Transverse colon (tissue), 4 donors: ENCODE measurements around the gene AFF1. TPM values are rescaled to one million over a fixed set of nuclear protein-coding genes. Genes with fewer than 3 reads are reported as not detected.
A peak's percentile ranks its signal among the peaks of the same experiment; 100 is the strongest.

Experiments
- DNase-seq: peaks from one replicate; pipeline ENCODE4 v3.0.0-alpha.2; 2019
- H3K27ac ChIP-seq, 4 donors: fragments of 200-600 bp; sonication (generic); 2 replicates each; pipeline ENCODE4 v1.5.1; 2016 to 2018; ENCODE audit warnings: inconsistent platforms in 4 of 4
- H3K27me3 ChIP-seq: fragments of 200-600 bp; sonication (generic); 2 replicates; pipeline ENCODE4 v1.5.1; 2017; ENCODE audit warnings: inconsistent platforms
- H3K36me3 ChIP-seq, 4 donors: fragments of 200-600 bp; sonication (generic); 2 replicates each; pipeline ENCODE4 v1.5.1; 2017 to 2019; ENCODE audit warnings: inconsistent platforms in 4 of 4
- H3K4me1 ChIP-seq, 4 donors: fragments of 200-600 bp; sonication (generic); 2 replicates each; pipeline ENCODE4 v1.5.1; 2017 to 2020; ENCODE audit warnings: inconsistent platforms in 4 of 4
- H3K4me3 ChIP-seq, 4 donors: fragments of 200-600 bp; sonication (generic); 1 replicate in 1 of 4; 2 replicates in 3 of 4; pipeline versions ENCODE4 v1.5.1 to v1.6.1; 2017 to 2019; ENCODE audit warnings: inconsistent platforms in 4 of 4
- H3K9me3 ChIP-seq, 2 donors: fragments of 200-600 bp; sonication (generic); 2 replicates each; pipeline ENCODE4 v1.5.1; 2017 to 2019; ENCODE audit warnings: inconsistent platforms in 2 of 2
- EP300 ChIP-seq: sonication (generic); formaldehyde crosslinking; IDR thresholded peaks from one replicate; pipeline ENCODE4 v1.6.1; 2017; ENCODE audit warnings: antibody characterized with exemption, low read depth
- POLR2A ChIP-seq: fragments of 450-650 bp; IDR thresholded peaks from one replicate; pipeline ENCODE4 v1.6.1; 2016; ENCODE audit warnings: antibody characterized with exemption, mild to moderate bottlenecking, moderate library complexity
- POLR2AphosphoS5 ChIP-seq, 3 donors: sonication (generic); formaldehyde crosslinking; IDR thresholded peaks; one replicate each; pipeline ENCODE4 v1.6.1; 2016; ENCODE audit warnings: antibody characterized with exemption in 3 of 3
- WGBS, 2 donors: methylation state at CpG; one replicate each; pipeline ENCODE4 v1.1.5; 2018; ENCODE audit warnings: low coverage in 1 of 2; 5-methylcytosine and 5-hydroxymethylcytosine counted together
- in situ Hi-C, 4 donors: fragments of 200-750 bp; cut with MboI; loops; one replicate each; pipeline versions ENCODE4 v1.15.0 to v1.15.1; 2017; ENCODE audit warnings: low sequenced_read_pairs in 3 of 4, low pct_ligation_motif_present in 1 of 4, low pct_unique_long_range_greater_than_20kb in 1 of 4
- intact Hi-C: fragments of 100-400 bp; cut with DNase I; formaldehyde crosslinking; loops from one replicate; pipeline ENCODE4 v1.15.1; 2023; ENCODE audit warnings: low total_unique reads
- total RNA-seq, 4 donors: library from RNA; depleted of rRNA; stranded (reverse); fragments of >200 nt; gene quantifications; one replicate each; pipeline ENCODE4 v1.1.0, GENCODE V29; 2016
- TF ChIP-seq, protein P1 (sequence below), 5 experiments: fragments of 200-600 bp in 3 of 5; fragments of 450-650 bp in 2 of 5; sonication (generic) in 3 of 5; IDR thresholded peaks; 1 replicate in 2 of 5; 2 replicates in 3 of 5; pipeline ENCODE4 v1.5.1; 2016 to 2017; ENCODE audit warnings: antibody characterized with exemption in 5 of 5, inconsistent platforms in 3 of 5, mild to moderate bottlenecking in 2 of 5, moderate library complexity in 1 of 5

Gene AFF1
- total RNA-seq, 4 donors from 2014 or later: 77.1 to 151 (median 97.0) TPM

GRCh38 chr4:87114245-87115062, 179.6 kb downstream of the AFF1 start:
- intact Hi-C loops: no loop called here

GRCh38 chr4:87116231-87116630, 181.4 kb downstream of the AFF1 start:
- WGBS, 2 donors: 94 to 100% methylated on average over 1 of the region's 1 CpG
- no peak for TF ChIP-seq POLR2A
- TF ChIP-seq EP300: no peak
- TF ChIP-seq POLR2AphosphoS5 (IDR thresholded peaks at IDR 0.05): no peak
- TF ChIP-seq, protein P1, sequence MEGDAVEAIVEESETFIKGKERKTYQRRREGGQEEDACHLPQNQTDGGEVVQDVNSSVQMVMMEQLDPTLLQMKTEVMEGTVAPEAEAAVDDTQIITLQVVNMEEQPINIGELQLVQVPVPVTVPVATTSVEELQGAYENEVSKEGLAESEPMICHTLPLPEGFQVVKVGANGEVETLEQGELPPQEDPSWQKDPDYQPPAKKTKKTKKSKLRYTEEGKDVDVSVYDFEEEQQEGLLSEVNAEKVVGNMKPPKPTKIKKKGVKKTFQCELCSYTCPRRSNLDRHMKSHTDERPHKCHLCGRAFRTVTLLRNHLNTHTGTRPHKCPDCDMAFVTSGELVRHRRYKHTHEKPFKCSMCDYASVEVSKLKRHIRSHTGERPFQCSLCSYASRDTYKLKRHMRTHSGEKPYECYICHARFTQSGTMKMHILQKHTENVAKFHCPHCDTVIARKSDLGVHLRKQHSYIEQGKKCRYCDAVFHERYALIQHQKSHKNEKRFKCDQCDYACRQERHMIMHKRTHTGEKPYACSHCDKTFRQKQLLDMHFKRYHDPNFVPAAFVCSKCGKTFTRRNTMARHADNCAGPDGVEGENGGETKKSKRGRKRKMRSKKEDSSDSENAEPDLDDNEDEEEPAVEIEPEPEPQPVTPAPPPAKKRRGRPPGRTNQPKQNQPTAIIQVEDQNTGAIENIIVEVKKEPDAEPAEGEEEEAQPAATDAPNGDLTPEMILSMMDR (IDR thresholded peaks at IDR 0.05): no peak

More at GRCh38 chr4:87114245-87115062, 179.6 kb downstream of the AFF1 start:
- peaks cover 0 to 32% (median 11%) of the 10 kb centered on the region in 4 donors for H3K36me3 ChIP-seq
- WGBS, 2 donors: 60 to 95% methylated on average over 1 to 19 of the region's 24 CpGs
- in situ Hi-C loops: no loop called here
- peaks cover 0 to 11% (median 3%) of the 10 kb centered on the region in 4 donors for H3K4me1 ChIP-seq
- TF ChIP-seq EP300: no peak
- TF ChIP-seq POLR2AphosphoS5 (IDR thresholded peaks at IDR 0.05): no peak
- no peak for TF ChIP-seq POLR2A
- TF ChIP-seq, protein P1 (IDR thresholded peaks at IDR 0.05): no peak
- no peak overlapping the region for H3K27ac ChIP-seq
- no peak for DNase-seq
- no peak overlapping the region for H3K4me3 ChIP-seq
- H3K9me3 ChIP-seq: no peaks in the 10 kb centered on the region
- H3K27me3 ChIP-seq: no peaks in the 10 kb centered on the region

DNA sequence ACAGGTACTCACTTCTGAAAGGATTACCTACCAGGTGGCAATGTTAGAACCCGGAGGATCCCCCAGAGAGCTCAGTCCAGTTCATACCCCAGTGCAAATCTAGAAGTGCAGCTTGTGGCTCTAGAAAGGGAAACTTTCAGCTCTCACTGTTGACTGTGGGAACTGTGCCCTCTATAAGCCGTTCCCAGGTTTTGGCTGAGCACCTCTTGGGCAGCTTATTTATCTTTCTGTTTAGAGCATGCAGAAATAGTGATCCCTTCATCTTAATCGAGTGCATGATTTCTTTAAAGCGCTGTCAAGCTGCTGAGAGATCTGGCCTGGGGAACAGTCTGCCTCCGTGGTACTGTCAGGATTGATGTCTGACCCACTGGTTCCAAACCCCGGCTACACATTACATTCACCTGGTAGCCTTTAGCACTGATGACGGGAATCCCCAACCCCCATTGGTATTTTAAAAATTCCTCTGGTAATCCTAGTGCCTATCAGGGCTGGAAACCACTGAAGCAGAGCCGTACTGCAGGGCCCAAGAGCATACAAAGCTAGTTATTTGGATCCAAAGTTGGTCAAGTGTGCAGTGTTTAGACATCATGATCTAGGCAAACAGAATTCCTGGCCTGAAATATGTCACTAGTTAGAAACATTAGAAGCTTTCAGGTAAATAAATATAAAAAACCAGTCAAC, 182.4 kb downstream of the AFF1 start:
- WGBS, 2 donors: 86% methylated on average over 8 of the region's 8 CpGs; no CpG with 5 or more reads in 1 of the 2 donors
- in situ Hi-C loops: no loop called here
- peaks cover 11 to 39% (median 23%) of the 10 kb centered on the region in 4 donors for H3K4me1 ChIP-seq
- no peak overlapping the region for H3K4me3 ChIP-seq
- no peaks in the 10 kb centered on the region for H3K9me3 ChIP-seq
- intact Hi-C loops: no loop called here
- TF ChIP-seq POLR2AphosphoS5 (IDR thresholded peaks at IDR 0.05) (no peak), POLR2A (no peak), EP300 (no peak)
- TF ChIP-seq, protein P1 (IDR thresholded peaks at IDR 0.05): no peak
- DNase-seq: no peak
- no peaks in the 10 kb centered on the region for H3K27me3 ChIP-seq
- H3K36me3 ChIP-seq: peaks cover 0 to 32% (median 11%) of the 10 kb centered on the region in 4 donors
- peak overlapping the region; percentile 14 to 82 (median 30) for H3K27ac ChIP-seq

More at GRCh38 chr4:87116231-87116630, 181.4 kb downstream of the AFF1 start:
- Histone ChIP-seq H3K4me3 (no peak overlapping the region), H3K27me3 (no peaks in the 10 kb centered on the region), H3K27ac (peak overlapping the region in 1 of 4 donors; percentile 82), H3K36me3 (peaks cover 0 to 32% (median 11%) of the 10 kb centered on the region in 4 donors), H3K9me3 (no peaks in the 10 kb centered on the region), H3K4me1 (peaks cover 8 to 29% (median 16%) of the 10 kb centered on the region in 4 donors)
- no peak for DNase-seq
- in situ Hi-C loops (no loop called here), intact Hi-C loops (no loop called here)

DNA sequence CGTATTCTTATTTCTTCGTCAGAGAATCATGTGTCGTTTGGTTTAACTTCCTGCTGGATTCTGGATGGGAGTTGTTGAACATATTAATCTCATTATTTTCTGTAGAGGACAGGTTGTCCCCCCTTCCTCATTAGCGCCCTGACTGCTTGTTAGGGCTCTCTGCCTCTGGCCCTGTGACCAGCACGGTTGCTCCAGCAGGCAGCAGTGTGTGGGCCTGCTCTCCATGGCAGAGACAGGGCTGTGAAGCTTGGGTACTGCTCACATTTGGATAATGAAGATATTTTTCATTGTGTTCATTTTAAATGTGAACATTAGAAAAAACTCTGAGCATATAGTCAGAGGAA, 182.9 kb downstream of the AFF1 start:
- Histone ChIP-seq H3K27ac (peak overlapping the region; percentile 14 to 82 (median 30)), H3K4me3 (no peak overlapping the region), H3K9me3 (no peaks in the 10 kb centered on the region), H3K27me3 (no peaks in the 10 kb centered on the region), H3K4me1 (peaks cover 11 to 42% (median 23%) of the 10 kb centered on the region in 4 donors), H3K36me3 (peaks cover 0 to 32% (median 11%) of the 10 kb centered on the region in 4 donors)
- TF ChIP-seq POLR2A (no peak), POLR2AphosphoS5 (IDR thresholded peaks at IDR 0.05) (no peak), EP300 (no peak)
- TF ChIP-seq, protein P1 (IDR thresholded peaks at IDR 0.05): no peak
- intact Hi-C loops (no loop called here), in situ Hi-C loops (no loop called here)
- DNase-seq: no peak
- WGBS, 2 donors: 80 to 90% methylated on average over 4 to 5 of the region's 5 CpGs
